CD4-positive, alpha-beta T cell treated with Interleukin-6 at 100 ng/mL for 8 hours (primary cell): ENCODE measurements around the gene TAGLN.
A peak's percentile ranks its signal among the peaks of the same experiment; 100 is the strongest.

Experiments used
- DNase-seq: peaks from one replicate; pipeline ENCODE4 v3.0.0-alpha.2; 2020; ENCODE audit warnings: mixed read lengths, low spot score

TAGLN gene

DNA sequence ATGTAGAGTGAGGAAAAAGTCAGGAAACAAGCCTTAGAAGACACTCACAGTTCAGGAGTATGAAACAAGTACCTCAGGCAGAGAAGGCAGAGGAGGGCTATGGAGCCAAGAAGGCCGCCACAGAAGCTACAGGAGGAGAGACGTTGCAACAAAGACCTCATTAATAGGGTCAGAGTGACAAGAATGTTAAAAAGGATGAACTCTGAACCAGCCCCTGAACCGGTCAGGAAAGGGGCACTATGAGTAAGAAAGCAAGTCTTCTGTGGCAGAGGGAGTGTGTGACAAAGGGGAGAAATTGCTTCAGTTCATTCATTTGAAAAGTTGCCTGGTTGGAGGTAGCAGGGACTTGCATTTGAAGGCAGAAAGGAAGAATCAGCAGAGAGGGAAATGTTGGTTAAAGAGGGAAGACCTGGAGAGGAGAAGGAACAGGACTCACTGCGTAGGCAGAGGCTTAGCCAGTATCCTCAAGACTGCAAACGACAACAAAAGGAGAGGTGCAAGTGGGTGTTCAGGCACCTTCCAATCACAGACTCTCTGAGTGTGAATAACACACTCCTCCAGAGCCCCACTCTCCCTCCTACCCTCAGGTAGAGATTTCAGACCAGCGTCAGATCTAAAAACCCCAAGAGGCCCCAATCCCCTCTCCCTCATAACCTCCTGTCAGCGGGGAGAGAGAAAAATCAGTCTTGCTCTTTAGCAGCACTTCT is 15.4 kb downstream of the TAGLN start:
- no peak for DNase-seq

DNA sequence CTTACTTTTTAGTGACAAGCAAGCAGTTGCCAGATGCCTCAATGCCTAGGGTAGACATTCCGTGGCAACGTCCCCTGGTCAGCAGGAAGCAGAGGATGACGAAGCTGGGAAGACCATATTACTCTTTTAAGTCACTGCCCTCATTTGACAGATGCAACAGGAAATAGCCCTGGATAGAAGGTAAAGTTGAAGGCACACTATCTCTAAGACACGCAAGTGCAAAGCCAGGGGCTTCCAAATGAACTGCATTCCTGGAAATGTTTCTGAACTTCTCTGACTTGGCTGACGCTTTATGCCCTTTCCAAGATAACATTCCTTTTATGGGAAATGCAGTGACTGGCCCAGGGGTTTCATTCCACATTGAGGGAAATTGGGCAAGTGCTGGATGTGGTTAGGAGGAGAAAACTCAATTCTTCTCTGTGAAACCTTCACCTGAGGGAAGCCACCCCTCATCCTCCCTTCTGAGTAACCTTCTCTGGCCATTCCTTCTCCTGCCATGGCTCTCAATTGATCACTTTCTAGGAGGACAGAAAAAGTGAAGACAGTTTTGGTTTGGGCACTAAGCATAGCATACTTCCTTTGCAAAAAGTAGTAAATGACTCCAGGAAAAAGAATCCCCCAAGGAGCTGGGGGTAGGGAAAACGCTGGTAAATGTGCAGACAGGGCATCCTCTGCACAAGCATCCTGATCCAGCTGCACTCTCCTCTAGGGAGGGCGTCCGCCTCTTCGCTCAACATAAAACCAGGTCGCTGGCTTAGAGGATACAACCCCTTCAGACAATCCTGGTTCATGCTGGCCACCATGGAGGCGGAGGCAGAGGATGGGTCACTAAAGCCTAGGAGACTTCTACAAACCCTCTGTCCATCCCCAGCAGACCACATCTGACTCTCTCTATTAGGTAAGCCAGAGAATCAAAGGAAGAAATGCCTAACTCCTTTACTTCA is 18.2 kb downstream of the TAGLN start:
- DNase-seq: no peak

- DNase-seq: no peak
Observed at GRCh38 chr11:117218133-117218915, 19.2 kb downstream of the TAGLN start.

GRCh38 chr11:117219001-117219400 is 19.8 kb downstream of the TAGLN start:
- DNase-seq: no peak

GRCh38 chr11:117219455-117219854 is 20.3 kb downstream of the TAGLN start:
- DNase-seq: no peak

DNA sequence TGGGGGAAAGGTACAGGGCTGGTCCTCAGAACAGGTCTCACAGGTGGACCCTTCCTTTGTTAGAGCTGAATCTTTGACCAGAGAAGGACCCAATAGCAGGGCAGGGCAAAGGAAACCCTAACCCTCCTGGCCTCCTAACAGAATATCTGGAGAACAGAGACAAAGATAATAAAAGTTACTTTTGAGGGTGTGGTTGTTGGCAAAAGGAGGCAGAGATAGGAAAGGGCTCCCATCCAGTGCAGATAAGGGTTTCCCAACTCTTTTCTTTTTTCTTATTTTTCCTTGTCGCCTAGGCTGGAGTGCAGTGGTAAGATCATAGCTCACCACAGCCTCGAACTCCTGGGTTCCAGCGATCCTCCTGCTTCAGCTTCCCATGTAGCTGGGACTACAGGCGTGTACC is 20.8 kb downstream of the TAGLN start:
- no peak for DNase-seq

- DNase-seq: no peak
Observed at GRCh38 chr11:117220568-117220967, 21.4 kb downstream of the TAGLN start.

DNA sequence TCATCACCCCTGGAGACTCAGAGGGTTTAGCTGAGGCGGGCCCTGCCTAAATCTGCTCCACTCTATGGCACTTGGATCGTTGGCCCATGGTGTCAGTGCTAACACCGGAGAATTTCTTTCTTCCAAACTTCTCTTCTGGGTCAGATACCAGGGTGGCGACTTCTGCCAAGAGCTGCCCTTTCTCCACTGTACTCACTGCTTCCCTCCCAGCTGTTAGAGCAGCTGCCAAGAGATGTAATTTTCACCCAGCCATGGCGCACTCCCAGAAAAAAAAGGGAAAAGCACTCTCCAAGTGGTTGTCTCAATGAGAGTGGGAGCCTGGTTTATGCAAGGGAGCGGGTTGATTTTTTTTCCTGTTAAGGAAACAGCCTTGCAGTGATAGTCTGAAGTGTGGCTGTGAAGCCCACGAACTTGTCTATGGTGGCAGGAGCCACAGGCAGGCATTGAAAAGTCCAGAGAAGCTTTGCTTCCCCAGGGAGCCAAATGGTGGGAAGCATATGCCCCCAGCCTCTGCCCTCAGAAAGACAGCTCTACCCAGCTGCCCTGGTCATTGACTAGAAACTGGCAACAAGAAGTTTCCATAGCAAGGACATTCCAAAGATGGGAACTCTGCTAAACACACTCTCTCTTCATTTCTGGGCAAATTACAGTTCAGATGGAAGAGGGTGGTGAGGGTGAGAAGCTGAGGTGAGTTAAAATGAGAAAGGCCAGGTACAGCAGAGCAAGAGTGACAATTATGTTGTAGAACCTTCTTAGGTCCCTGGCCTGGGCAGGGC is 22.0 kb downstream of the TAGLN start:
- no peak for DNase-seq

DNA sequence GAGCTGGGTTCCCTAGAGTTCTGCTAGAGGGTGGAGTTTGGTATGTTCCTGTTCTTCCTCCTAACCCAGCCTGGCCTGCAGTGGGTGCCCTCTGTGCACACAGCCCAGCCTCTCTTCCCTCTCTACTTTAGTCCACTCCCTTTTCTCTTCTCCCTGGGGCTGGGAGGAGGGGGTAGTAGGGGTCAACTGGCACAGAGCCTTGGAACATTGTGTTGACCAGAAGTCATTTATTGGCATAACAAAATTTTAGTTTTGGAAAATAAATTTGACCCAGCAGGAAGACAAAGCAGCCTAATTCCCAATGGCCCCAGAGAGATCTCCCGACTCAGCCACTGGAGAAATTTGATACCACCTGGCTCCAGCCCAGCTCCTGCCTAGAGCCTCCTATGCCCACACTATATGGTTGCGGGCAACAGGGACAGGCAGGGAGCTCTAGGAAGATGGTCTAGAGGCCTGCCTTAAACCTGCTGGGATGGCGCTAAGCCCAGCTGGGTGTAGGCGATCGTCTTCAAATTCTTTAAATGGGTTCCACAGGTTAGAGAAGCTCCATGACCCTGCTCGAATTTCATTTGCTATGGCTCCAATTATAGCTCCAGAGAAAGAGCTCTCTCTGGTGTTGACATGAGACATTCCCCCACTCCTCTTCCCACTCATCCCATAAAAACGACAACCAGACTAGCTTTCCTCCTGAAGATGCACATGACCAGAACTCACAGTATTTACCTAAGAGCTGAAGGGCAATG is 22.8 kb downstream of the TAGLN start:
- DNase-seq: no peak

DNA sequence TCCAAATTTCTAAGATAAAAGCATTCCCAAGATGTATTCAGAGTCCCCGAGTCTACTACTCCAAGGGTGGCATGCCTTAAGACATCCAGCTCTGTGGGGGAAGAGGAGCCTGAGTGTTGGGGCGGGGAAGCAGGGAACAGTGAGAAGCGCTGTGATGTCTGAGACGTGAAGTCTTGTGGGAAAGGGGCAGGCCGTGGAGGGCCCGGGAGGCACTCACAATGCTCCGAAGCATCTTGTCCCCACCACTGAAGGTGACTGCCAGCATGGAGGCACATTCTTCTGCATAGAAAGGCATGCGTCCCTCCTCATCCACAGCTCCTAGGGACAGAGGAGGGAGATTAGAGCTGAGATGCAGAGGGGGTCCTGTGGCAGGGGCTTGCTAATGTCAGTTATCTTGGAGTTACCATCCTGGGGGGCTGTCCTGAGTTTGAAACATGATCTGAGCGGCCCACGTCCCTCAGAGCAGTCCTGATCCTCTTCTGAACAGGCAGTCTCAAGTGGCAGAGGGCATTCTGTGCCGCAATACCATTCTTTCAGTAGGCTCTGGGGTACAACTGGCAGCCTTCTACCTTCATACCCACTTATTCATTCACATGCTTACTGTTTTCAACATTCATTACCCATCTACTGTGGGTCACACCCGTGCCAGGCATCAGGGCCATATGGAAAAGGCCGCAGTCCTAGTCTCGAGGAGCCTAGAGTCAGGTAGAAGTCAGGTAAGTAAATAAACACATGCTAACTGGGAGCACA is 24.0 kb downstream of the TAGLN start:
- DNase-seq: no peak

DNA sequence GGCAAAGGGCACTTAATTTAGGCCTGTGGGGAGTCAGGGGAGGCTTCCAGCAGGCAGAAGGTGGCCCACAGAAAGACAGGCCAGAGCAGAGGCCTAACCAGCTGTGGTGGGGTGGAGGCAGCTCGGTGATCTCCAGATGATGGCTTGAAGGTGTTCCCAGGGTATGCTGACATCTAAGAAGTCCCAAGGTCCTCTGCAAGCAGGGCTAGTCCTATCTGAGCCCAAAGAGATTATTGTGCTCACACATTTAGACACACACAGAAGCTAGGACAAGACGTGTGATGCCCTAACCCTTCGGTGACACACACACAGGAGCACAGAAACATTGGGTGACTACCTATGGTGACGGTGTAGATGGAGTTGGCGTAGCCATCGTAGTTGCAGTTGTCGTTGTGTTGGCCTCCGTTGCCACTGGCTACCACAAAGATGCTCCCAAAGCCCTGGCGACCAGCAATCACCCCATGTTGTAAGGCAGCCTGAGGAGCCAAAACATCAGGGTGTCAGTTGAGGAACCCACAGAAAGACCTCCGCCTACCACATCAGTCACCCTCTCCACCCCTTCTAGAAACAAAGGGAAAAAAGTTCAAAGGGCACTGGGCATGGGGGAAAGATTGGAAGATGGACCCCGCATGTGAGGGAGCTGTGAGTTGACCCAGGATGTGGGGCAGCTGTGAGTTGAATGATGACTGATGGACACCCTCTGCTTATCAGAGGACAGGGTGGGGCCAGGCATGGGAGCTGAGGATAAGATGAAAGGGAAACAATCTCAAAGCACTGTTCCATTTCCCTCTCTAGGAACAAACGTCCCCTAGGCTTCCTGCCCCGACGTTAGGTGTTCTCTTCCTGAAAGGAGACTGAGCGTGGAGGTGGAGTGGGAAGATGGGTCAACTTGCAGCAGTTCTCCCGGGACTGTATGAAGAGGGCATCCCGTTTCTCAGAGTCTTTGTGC is 24.8 kb downstream of the TAGLN start:
- no peak for DNase-seq

DNA sequence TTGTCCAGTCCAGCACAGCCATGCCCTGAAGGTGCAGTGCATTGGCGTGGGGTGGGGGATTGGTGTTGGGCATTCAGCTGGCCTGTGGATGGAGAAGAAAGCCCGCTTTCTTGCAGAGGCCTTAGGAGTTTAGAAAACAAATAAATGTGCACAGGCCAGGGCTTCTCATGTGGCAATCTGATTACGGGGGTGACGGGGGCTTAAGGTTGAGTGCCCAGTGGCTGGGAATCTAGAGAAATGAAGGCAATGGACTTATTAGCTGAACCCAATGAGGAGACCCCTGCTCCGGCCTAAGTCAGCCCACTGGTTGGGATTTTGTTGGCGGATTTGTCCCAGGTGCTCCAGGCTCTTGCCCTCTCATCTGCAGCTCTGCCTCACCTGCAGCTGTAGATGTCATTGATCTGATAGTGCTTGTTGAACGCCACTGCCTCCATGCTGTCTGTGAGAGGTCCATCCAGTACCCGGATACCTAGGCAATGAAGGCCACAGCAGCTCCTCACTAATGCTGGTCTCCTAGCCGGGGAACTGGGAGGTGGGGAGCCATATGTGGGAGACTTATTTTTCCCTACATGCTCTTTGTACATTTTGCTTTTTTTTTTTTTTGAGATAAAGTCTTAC is 26.5 kb downstream of the TAGLN start:
- no peak for DNase-seq

- peak; percentile 70 for DNase-seq
Observed at GRCh38 chr11:117226388-117227385, 27.5 kb downstream of the TAGLN start.

- DNase-seq: no peak
Observed at GRCh38 chr11:117228091-117228490, 28.9 kb downstream of the TAGLN start.

DNA sequence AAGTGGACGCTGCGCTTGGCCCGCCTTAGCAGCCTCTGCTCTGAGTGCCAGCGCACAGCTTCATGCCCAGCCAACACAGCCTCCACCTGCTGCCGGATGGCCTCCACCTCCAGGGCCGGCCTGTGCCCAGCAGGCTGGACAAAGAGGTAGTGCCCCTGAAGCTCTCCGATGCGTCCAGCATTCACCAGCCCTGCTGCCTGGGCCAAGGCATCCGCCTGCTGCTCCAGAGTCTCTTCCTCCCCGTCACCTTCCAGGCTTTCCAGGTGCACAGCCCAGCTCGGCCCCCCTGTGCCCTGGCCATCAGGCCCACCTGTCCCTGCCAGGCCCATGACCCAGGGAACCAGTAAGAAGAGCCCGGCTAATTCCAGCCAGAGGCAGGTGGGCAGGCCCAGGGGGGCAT is 30.2 kb downstream of the TAGLN start:
- no peak for DNase-seq

GRCh38 chr11:117229931-117230285 is 30.7 kb downstream of the TAGLN start:
- no peak for DNase-seq

GRCh38 chr11:117230286-117230961 is 31.3 kb downstream of the TAGLN start:
- peak; percentile 68 for DNase-seq
